ENCODE measurements around the gene NOA1.

NOA1 gene

DNA sequence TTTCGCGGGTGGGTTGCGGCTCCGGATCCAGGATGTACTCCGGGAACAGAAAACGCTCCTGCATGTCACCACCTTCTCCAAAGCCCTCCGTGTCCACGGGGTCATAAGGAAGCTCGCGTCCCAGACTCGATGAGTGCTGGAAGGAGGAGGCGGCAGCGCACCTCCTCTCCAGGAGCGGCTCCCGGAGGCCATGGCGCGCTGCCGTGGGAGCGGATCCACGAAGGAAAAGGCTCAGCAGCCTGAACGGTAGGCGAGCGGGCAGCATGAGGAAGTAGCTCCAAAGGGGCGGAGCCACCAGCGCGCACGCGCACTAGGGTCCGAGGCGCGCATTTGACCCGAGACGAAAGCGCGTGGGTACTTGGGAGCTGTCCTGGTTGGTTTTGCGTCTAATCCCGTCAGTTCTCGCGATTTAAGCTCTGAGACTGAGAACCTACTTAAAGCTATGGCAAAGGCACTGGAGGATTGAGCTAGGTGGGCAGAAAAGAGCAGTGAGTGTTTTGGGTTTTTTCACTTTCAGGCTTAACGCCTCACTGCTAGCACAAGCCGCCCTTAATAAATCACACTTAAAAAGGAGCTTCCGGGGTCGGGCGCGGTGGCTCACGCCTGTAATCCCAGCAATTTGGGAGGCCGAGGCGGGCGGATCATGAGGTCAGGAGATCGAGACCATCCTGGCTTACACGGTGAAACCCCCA, at the start of gene NOA1:
Gene NOA1 (minus strand): TSS at position 286 of the 692 bp plus-strand sequence. CDS start 21 bp downstream, at position 265.
- peak; percentile 42 for FAIRE-seq

DNA sequence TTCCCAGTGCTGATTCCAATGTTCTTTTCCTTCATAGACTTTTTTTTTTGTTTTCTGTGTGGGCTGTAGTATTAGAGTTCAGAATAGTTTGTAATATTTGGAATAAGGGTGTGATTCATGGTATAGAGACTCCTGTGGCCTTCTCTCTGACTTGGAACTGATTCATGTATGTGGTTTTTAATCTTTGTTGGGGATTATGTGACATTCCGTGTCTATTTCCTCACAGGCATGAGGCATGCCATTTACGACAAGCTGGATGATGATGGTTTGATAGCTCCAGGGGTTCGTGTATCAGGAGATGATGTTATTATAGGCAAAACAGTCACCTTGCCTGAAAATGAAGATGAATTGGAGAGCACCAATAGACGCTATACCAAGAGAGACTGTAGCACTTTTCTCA, 45.7 kb upstream of the NOA1 start:
- FAIRE-seq, result peak; percentile 65
- peak; percentile 66 for DNase-seq (ENCODE audit: insufficient read length, low spot score)

More for the DNA sequence above, at the start of gene NOA1:
- peak; percentile 90 for DNase-seq (ENCODE audit: insufficient read length, low spot score)

DNA sequence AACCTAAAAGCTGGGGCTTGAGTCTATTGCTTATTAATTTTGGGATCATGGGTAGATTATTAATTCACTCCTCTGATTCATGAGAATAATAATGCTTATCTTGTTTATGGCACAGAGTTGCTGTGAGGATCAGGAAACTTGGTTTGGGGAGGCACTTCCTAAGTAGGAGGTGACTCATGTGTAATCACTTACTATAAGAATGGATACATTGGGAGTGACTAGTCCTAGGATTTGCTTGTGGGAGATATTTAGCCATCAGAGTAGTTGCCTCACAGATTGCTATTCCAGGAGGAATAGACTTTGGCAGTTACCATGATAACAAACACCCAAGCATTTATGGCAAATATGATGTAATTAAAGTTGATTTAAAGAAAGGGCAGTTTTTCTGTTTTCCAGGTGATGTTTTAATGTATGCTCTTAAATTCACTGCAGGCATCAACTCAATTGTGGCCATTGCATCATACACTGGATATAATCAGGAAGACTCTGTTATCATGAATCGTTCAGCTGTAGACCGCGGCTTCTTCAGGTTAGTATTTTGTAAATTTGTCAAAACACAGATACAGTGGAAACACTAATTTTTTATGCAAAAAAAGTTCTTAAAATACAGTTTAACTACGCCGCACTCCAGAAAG, 43.2 kb upstream of the NOA1 start:
- DNase-seq (ENCODE audit: insufficient read length, low spot score) (peak; percentile 22), FAIRE-seq (no peak)

DNA sequence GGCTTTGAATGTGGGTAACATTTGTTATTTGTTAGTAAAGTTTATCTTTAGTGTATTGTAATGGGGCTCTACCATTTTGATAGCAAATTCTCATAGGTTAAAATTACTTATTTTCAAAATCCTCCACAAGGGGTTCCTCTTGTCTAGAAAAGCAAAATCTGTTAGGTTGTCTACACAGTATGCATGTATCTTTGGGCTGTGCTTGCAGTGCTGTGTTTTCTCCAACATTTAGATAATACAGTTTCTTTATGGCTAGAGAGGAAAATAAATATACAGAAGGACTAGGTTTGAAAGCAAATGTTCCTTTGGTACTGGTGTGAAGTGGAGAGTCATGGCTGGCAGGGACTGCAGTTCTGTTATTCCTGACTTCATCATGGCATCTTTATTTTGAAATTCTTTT, 41.6 kb upstream of the NOA1 start:
- no peak for DNase-seq (ENCODE audit: insufficient read length, low spot score)
- no peak for FAIRE-seq

DNA sequence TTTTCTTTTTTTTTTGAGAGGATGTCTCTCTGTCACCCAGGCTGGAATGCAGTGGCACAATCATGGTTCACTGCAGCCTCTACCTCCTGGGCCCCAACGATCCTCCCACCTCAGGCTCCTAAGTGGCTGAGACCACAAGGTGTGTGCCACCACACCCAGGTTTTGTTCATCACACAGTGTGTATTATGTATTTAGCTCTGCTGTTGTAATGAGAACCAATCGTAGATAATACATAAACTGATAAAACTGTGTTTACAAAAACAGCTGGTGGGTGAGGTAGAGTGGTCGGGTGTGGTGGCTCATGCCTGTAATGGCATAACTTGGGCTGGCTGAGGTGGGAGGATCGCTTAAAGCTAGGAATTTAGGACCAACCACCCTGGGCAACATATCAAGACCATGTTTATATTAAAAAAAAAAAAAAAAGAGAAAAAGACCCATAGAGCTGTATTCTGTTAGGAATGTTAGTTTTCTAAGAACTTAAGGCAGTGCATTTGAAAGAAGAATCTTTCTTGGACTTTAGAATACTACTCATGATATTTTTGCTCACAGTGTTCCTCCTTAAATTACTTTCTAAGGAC, 36.2 kb upstream of the NOA1 start:
- DNase-seq (ENCODE audit: insufficient read length, low spot score) (no peak), FAIRE-seq (no peak)

DNA sequence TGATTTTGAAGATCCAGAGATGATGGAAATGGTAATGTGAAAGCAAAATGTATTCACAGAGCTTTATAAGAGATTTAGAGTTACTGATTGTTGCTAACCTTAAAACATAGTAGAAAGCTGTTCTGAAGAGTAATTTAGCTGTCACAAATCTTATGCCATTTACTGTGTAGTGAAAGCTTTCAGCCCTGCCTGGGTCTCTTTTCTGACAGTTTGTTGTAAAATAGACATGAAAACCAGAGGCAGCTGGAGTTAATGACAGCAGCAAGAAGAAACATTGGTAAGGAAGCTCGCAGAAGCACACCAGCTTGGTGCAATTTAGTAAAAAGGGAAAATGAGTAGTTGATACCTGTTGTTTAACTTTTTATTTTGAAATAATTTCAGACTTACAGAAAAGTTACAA, 22.3 kb upstream of the NOA1 start:
- FAIRE-seq, result no peak

DNA sequence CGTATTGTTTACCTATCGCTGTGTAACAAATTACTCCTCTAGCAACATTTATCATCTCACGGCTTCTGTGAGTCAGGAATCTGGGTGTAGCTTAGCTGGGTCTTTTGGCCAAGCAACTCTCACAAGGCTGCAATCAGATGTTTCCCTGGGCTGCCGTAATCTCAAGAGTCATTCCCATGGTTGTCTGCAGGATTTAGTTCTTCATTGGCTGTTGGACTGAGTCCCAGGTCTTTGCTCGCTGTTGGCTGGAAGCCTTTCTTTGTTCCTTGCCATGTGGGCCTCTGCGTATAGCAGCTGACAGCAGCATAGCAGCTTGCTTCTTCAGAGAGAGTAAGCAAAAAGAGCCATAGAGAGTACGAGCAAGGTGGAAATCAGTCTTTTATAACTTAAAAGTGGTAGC, 18.1 kb upstream of the NOA1 start:
- FAIRE-seq (no peak), DNase-seq (ENCODE audit: insufficient read length, low spot score) (no peak)

More for the DNA sequence above, 22.3 kb upstream of the NOA1 start:
- no peak for DNase-seq (ENCODE audit: insufficient read length, low spot score)

DNA sequence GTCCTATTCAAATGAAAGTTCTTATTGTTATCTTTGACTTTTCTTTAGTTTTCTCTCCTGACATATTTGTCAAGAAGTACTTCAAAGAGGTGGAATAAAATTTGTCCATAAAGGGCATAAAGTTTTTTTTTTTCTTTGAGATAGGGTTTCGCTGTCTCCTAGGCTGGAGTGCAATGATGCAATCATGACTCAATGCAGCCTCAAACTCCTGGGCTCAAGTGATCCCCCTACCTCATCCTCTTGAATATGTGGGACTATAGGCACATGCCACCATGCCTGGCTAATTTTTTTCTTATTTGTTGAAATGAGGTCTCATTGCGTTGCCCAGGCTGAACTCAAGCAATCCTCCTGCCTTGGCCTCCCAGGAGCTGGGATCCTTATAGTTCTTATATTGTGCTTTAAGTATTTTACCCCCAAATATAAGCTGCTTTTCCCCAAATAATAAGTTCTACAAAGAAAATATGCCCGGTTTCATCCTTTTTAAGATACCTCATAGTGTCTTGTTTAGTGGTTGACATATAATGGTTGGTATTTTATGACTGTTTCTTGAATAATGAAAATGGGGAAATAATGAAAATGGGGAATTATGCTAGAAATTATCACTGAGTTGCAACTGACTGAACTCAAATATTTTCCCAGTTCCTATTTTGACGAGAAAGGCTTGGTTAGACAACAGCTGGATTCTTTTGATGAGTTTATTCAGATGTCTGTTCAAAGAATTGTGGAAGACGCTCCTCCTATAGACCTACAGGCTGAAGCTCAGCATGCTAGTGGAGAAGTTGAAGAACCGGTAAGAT, 12.9 kb upstream of the NOA1 start:
- FAIRE-seq (no peak), DNase-seq (ENCODE audit: insufficient read length, low spot score) (no peak)

DNA sequence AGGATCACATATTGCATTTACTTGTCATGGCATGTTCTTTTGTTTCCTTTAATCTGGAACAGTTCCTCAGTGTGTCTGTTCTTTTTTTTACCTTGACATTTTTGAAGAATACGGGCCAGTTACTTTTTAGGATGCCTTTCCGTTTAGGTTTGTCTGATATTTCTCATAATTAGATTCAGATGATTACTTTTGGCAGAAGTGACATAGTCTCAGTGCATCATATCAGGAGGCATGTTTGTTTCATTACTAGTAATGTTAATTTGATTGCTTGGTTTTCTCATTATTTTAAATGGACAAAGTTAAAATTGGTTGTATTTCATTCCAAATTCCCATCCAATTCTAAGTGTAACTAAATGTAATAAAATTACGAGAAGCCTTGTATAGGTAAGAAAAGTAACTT, 9.5 kb upstream of the NOA1 start:
- FAIRE-seq, result no peak
- no peak for DNase-seq (ENCODE audit: insufficient read length, low spot score)

DNA sequence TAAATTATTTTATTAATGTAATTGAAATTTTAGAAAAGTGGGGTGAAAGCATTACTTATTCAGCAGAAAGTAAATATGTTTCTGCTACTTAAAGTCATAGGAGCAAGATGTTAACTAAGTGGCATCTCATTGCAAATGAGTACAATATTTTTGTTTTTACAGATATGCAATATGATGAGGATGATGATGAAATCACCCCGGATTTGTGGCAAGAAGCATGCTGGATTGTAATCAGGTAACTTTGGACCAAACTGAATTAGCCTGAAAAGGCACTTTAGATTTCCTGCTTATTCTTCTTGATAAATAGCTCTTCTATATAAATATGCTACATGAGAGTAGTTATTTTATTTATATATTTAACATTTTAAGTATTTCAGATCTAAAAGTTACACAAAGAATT, 8.8 kb upstream of the NOA1 start:
- no peak for DNase-seq (ENCODE audit: insufficient read length, low spot score)
- no peak for FAIRE-seq

DNA sequence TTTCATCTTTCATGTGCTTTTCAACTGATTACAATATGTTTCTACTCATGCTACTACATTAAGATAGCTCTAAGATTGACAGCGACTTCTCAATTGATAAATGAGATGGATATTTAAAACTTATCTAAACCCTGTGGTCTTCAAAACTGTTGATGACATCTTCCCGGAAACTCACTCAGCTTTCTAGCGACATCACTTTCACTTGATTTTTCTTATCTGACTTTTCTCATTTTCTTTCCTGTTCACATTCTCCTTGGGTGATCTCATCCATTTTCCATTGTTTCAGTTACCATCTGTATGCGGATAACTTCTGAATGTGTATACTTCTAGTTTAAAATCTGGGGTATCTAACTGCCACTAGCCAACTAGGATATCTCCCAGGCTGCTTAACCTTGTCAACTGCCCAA, 4.4 kb upstream of the NOA1 start:
- peak; percentile 6 for DNase-seq (ENCODE audit: insufficient read length, low spot score)
- no peak for FAIRE-seq

DNA sequence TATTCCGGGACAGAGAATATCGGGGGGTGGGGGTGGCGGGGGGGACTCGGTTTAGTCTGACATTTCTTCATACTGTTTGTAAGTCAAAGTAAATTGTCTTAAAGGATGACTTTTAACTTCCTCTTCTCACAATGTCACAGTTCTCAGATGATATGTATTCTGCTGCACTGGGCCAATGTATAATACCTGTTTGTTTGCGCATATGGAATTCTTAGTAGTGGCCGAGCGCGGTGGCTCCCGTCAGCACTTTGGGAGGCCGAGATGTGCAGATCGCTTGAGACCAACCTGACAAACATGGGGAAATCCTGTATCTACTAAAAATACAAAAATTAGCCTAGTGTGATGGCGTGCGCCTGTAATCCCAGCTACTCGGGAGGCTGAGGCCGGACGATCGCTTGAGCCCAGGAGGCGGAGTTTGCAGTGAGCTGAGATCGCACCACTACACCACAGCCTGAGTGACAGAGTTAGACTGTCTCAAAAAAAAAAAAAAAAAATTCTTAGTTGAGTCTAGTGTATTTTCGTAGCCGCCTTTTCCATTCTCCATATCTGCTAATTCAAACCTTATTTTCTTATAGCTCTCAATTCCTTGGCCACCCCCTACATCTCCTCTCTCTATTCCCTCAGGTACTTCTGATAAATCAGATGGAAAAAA, 2.1 kb upstream of the NOA1 start:
- no peak for DNase-seq (ENCODE audit: insufficient read length, low spot score)
- no peak for FAIRE-seq

DNA sequence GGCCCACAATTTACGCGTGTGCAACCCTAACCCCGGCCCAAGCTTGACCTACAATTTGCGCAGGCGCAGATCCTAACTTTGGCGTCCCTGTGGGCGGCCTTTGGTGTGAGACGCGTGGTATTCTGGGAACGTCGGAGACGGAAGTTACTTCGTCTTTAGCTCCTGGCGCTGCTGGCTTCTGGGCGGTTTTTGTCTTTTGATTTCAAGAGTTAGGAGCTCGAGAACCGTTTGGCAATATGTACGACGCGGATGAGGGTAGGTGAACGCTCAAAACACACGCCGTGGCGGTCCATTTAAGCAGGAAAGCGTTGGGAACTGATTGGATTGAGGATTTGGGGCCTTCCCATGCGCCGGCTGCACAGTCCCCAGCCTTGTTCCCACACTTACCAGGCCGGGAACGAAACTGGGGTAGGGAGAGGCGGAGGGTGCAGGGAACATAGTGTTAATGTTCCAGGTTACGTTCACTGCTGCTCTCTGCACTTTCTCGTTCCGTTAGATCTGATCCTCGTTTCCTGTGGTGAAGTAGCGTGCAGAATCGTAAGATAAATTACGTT, 1.4 kb upstream of the NOA1 start, which contains the start of gene POLR2B:
Gene POLR2B (plus strand): TSS at position 147 of the 554 bp plus-strand sequence. CDS start 90 bp downstream, at position 237.
- no peak for FAIRE-seq
- peak; percentile 75 for DNase-seq (ENCODE audit: insufficient read length, low spot score)

DNA sequence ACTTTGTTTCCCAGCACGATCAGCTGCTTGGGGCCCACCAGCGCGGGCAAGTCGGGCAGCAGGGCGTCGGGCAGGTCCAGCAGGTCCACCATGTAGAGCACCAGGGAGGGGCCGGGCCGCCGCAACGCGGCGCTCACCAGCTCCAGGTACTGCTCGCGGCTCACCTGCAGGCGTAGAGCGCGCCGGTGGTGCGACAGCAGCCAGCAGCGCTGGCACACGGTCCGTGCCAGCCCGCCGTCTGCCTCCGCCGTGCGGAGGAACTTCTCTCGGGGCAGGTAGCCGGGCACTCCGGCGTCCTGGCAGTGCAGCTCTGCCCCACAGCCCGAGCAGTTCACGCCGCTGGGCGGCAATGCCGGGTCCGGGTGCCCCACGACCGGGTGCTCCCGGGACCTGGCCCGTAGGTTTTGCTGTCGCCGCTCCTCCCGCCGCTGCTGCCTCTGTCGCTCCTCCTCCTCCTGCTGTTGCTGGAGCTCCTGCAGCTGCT, 527 bp downstream of the NOA1 start:
- DNase-seq (ENCODE audit: insufficient read length, low spot score), result no peak
- FAIRE-seq, result no peak

DNA sequence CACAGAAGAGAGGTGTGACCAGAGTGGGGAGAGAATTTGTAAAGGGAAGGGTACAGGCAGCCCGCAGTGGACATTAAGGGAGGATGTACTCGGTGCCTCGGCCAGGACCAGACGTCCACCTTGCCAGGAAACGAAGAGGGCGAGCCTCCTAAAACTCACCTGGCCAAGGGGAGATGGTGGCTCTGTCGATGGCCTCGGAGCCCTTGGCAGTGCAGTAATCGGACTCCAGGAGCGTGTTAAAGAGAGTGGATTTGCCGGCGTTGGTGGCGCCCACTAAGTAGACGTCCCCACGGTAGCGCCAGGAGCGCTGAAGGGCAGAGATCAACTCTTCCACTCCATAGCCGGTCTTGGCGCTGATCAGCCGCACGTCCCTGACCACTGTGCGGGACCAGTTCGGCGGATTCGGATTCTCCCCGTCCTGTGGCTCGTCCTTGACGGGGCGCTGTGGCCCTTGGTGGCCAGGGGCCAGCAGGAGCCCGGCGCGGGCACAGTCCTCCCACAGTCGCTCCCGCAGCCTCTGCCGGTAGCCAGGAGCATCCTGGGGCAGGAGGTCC, 1.0 kb downstream of the NOA1 start:
- no peak for DNase-seq (ENCODE audit: insufficient read length, low spot score)

DNA sequence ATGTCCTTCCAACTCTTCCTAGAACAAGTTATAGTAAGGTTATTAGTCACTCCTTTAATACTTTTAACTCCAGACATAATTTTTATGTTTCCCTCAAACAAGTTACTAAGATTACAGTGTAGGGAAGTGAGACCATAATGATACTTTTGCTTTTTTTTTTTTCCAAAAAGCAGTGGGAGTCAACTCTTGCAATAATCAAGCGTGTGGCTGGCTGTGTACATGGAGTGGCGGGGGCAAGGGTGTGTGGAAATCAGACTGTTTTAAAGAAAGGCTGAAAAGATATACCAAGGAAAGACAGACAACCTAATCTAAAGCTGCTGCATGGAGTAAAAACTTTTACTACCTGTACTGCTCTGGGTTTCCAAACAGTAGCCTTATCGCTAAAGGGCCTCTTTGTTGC, 4.1 kb downstream of the NOA1 start:
- FAIRE-seq, result no peak
- no peak for DNase-seq (ENCODE audit: insufficient read length, low spot score)

More for the DNA sequence above, 1.0 kb downstream of the NOA1 start:
- FAIRE-seq, result no peak

DNA sequence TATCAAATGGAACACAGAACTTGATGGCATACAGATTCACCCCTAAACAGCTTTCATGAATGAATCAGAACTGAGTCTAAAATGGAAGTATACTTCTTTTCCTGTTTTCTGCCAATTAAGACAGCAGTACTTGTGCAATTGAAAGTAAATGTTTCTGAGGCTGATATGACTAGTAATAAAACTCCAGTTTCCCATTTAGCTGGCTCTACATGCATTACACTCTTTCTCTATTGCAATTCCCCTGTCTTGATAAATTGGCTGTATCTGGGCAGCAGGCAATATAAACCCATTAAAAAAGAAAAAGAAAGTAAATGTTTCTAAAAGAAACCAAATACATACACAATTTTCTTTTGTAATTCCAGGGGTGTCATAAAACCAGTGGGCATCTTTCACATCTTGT, 4.6 kb downstream of the NOA1 start:
- no peak for FAIRE-seq

DNA sequence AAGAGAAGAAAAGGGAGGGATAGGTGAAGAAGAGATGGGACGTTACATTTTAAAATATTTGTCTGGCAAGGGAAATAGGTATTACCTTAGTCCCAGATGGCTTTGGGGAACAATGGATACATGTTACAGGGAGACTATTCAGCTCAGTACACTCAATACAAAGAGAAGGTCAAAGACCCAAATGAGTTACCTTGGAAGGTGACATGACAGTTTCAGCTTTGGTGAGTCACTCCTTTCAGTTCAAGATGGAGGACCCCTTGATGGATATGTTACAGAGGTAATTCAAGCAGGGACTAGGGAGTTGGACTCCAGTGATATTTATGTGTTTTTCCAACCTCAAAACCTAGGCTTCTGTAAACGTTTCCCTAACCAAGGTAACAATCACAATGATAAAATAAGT, 5.0 kb downstream of the NOA1 start:
- no peak for DNase-seq (ENCODE audit: insufficient read length, low spot score)
- no peak for FAIRE-seq

More for the DNA sequence above, 4.6 kb downstream of the NOA1 start:
- DNase-seq (ENCODE audit: insufficient read length, low spot score), result no peak

DNA sequence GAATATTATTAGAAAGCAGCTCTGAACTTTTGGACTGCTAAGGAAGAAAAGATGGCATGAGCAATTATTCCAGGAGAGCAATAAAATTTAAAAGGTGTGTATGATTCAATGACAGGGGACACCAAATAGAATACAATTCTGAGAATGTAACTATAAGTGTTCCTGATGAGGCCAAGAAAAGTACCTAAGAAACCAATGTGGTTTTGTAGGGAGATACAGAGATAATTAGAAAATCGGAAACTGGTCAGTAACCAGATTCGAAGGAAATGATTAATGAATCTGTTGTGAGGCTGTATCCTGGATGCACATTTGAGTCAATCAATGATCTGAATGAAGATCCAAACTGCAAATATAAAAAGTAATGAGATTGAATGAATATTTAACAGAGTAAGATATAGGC, 6.0 kb downstream of the NOA1 start:
- no peak for FAIRE-seq
- DNase-seq (ENCODE audit: insufficient read length, low spot score), result no peak

DNA sequence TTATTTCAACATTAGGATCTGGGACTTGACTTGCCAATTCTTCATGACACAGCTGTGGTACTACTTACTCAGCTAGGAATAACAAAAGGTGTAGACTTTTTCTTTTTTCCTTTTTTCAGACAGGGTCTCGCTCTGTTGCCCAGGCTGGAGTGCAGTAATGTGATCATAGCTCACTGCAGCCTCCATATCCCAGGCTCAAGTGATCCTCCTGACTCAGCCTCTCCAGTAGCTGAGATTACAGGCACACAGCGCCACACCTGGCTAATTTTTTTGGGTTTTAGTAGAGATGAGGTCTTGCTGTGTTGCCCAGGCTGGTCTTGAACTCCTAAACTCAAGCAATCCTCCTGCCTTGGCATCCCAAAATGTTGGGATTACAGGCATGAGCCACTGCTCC, 16.3 kb downstream of the NOA1 start:
- DNase-seq (ENCODE audit: insufficient read length, low spot score) (no peak), FAIRE-seq (no peak)
